ENCODE results near the gene TECTA. TPM values are rescaled to one million over a fixed set of nuclear protein-coding genes. Genes with fewer than 3 reads are reported as not detected.

The TECTA gene
- polyA plus RNA-seq, 3 donors: 0.45 TPM; not detected in 2

DNA sequence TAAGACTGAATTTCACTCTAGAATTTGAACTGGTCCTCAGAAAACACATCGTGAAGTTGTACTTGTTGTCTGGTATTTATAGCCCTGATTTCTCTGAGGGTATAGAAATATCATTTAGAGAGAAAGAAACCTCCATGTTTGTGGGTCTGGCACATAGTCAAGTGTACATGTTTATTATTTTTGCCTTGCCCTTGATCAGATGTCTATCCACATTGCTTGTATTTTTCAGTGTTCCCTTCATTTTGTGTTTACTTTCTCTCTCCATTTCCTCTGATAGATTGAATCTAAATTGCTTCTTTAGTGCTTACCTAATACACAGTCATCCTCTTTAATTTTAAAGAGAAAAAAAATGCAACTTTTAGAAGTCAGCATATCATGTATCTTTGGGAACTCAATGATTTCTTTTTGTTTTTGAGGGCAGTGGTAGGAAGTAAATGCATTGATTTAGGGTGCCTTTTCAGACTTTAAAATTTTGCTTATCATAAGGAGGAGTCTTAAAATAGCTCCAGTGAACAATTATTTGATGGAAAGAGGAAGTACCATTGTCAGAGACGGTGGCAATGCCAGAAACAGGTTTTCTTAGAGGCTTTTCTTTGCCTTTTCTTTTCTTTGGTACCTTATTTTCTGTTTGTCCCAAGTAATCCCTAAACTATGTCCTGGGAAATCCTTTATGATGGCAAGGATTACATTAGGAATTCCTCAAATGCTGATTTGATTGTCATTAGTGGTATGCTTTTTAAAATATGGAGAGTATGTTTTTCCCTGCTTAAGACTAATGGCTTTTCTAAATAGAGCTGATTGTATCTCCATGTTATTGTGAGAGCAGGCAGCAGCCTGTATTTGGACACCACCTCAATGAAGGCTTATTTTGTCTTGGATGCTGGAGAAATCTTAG lies 29.8 kb upstream of the TECTA start:
- Histone ChIP-seq H3K9me3 (replicated peaks in 1 of 2; ENCODE audit: control insufficient read depth in 1 of 2, insufficient read depth in 1 of 2, low read length in 2 of 2) (no peaks in the 10 kb centered on the region), H3K4me2 (replicated peaks; ENCODE audit: extremely low read depth, low read length, poor library complexity, severe bottlenecking) (no peak overlapping the region), H3K79me2 (ENCODE audit: insufficient read depth, low read length) (no peaks in the 10 kb centered on the region), H2AFZ (ENCODE audit: insufficient read depth, low read depth, low read length, poor library complexity, severe bottlenecking) (no peak overlapping the region), H3K9ac (ENCODE audit: insufficient read depth, low read length, poor library complexity, severe bottlenecking) (no peak overlapping the region), H3K4me1 (ENCODE audit: control insufficient read depth in 1 of 2, insufficient read depth in 2 of 2, low read length in 2 of 2) (no peaks in the 10 kb centered on the region), H3K4me3 (replicated peaks in 1 of 3; ENCODE audit: low read depth in 2 of 3, low read length in 3 of 3) (no peak overlapping the region), H3K27me3 (ENCODE audit: control insufficient read depth in 2 of 2, insufficient read depth in 2 of 2, low read length in 2 of 2) (no peaks in the 10 kb centered on the region), H3K27ac (ENCODE audit: low read depth in 1 of 2, low read length in 2 of 2) (no peak overlapping the region), H3K36me3 (replicated peaks in 1 of 2; ENCODE audit: control insufficient read depth in 1 of 2, insufficient read depth in 2 of 2, low read length in 2 of 2) (peaks cover 8 to 48% of the 10 kb centered on the region in 2 donors), H4K20me1 (ENCODE audit: insufficient read depth, low read length) (no peaks in the 10 kb centered on the region)
- Mint-ChIP-seq H3K9me3 (peaks cover 0 to 5% (median 0%) of the 10 kb centered on the region in 7 donors), H3K36me3 (peaks cover 42 to 54% of the 10 kb centered on the region in 2 donors), H3K27me3 (ENCODE audit: low read depth in 3 of 3) (no peaks in the 10 kb centered on the region), H3K4me3 (no peak overlapping the region), H3K4me1 (peaks cover 10% of the 10 kb centered on the region), H3K27ac (no peak overlapping the region)
- TF ChIP-seq, protein P1, sequence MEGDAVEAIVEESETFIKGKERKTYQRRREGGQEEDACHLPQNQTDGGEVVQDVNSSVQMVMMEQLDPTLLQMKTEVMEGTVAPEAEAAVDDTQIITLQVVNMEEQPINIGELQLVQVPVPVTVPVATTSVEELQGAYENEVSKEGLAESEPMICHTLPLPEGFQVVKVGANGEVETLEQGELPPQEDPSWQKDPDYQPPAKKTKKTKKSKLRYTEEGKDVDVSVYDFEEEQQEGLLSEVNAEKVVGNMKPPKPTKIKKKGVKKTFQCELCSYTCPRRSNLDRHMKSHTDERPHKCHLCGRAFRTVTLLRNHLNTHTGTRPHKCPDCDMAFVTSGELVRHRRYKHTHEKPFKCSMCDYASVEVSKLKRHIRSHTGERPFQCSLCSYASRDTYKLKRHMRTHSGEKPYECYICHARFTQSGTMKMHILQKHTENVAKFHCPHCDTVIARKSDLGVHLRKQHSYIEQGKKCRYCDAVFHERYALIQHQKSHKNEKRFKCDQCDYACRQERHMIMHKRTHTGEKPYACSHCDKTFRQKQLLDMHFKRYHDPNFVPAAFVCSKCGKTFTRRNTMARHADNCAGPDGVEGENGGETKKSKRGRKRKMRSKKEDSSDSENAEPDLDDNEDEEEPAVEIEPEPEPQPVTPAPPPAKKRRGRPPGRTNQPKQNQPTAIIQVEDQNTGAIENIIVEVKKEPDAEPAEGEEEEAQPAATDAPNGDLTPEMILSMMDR (IDR thresholded peaks at IDR 0.05): no peak
- intact Hi-C loops (cut with micrococcal nuclease): no loop called here
- no peak for DNase-seq
- WGBS (ENCODE audit: insufficient coverage): 80% methylated on average over 1 of the region's 2 CpGs

DNA sequence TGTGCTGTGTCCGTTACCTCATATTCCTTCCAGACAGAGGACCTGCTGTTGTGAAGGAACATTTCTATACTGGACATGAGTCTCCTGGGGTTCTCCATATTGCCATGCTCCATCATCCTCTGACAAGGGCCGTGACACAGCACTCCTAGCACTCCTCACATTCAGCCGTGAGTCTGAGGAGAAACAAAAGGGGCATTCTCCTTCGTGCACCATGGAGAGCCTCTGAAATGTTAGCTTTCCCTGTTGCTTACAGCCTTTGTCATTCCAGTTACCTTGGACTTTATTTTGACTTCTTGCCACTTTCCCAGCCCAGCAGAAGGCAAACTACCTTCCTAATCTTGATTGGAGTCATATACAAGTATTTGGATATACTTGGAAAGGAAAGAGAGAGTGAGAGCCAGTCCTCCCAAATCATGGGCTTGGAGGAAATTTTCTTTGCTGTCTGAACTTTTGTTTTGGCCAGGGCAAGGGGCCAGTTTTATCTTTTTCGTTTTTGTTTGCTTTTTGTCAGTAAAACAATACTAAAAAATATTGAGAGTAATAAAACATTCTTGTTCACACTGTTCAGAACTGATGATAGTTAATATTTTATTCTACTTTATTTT lies 29.1 kb upstream of the TECTA start:
- TF ChIP-seq, protein P1 (IDR thresholded peaks at IDR 0.05): no peak
- H3K4me3 ChIP-seq (replicated peaks in 1 of 3; ENCODE audit: low read depth in 2 of 3, low read length in 3 of 3): no peak overlapping the region
- H3K9ac ChIP-seq (ENCODE audit: insufficient read depth, low read length, poor library complexity, severe bottlenecking): no peak overlapping the region
- no peak for DNase-seq
- Mint-ChIP-seq H3K4me1 (peaks cover 10% of the 10 kb centered on the region), H3K27me3 (ENCODE audit: low read depth in 3 of 3) (no peaks in the 10 kb centered on the region), H3K27ac (peak overlapping the region in 1 of 7 donors; percentile 7), H3K36me3 (peaks cover 39 to 54% of the 10 kb centered on the region in 2 donors), H3K9me3 (peaks cover 0 to 5% (median 0%) of the 10 kb centered on the region in 7 donors), H3K4me3 (no peak overlapping the region)
- no peak overlapping the region for H2AFZ ChIP-seq (ENCODE audit: insufficient read depth, low read depth, low read length, poor library complexity, severe bottlenecking)
- H3K36me3 ChIP-seq (replicated peaks in 1 of 2; ENCODE audit: control insufficient read depth in 1 of 2, insufficient read depth in 2 of 2, low read length in 2 of 2): peaks cover 8 to 43% of the 10 kb centered on the region in 2 donors
- no peak overlapping the region for H3K4me2 ChIP-seq (replicated peaks; ENCODE audit: extremely low read depth, low read length, poor library complexity, severe bottlenecking)
- no peaks in the 10 kb centered on the region for H3K79me2 ChIP-seq (ENCODE audit: insufficient read depth, low read length)
- no peaks in the 10 kb centered on the region for H4K20me1 ChIP-seq (ENCODE audit: insufficient read depth, low read length)
- no peaks in the 10 kb centered on the region for H3K9me3 ChIP-seq (replicated peaks in 1 of 2; ENCODE audit: control insufficient read depth in 1 of 2, insufficient read depth in 1 of 2, low read length in 2 of 2)
- H3K4me1 ChIP-seq (ENCODE audit: control insufficient read depth in 1 of 2, insufficient read depth in 2 of 2, low read length in 2 of 2): no peaks in the 10 kb centered on the region
- H3K27ac ChIP-seq (ENCODE audit: low read depth in 1 of 2, low read length in 2 of 2): no peak overlapping the region
- WGBS (ENCODE audit: insufficient coverage): 62% methylated on average over 2 of the region's 5 CpGs
- H3K27me3 ChIP-seq (ENCODE audit: control insufficient read depth in 2 of 2, insufficient read depth in 2 of 2, low read length in 2 of 2): no peaks in the 10 kb centered on the region
- intact Hi-C loops (cut with micrococcal nuclease): no loop called here

Measured in CD14-positive monocyte (primary cell).